ENCODE data around the gene B4GALT2. TPM values are rescaled to one million over a fixed set of nuclear protein-coding genes. Genes with fewer than 3 reads are reported as not detected.

The B4GALT2 gene
- total RNA-seq, 1 donor from 2014 or later: 56.6 TPM

GRCh38 chr1:43991200-43991475, 12.1 kb downstream of the B4GALT2 start:
- Histone ChIP-seq H3K36me3 (ENCODE audit: insufficient read depth, low read length) (no peaks in the 10 kb centered on the region), H3K27ac (ENCODE audit: low read depth, low read length) (peak overlapping the region; percentile 18), H3K4me3 (ENCODE audit: insufficient read depth, low read depth, low read length) (peak overlapping the region; percentile 64), H3K9ac (ENCODE audit: low read length) (peak overlapping the region; percentile 74), H3K4me1 (ENCODE audit: insufficient read depth, low read length) (peaks cover 6% of the 10 kb centered on the region), H3K9me3 (ENCODE audit: insufficient read depth, low read depth, low read length) (no peaks in the 10 kb centered on the region), H3K4me2 (ENCODE audit: low read length) (peak overlapping the region; percentile 98), H4K20me1 (ENCODE audit: insufficient read depth, low read length) (peaks cover 6% of the 10 kb centered on the region), H2AFZ (ENCODE audit: low read depth, low read length) (peak overlapping the region; percentile 92), H3K79me2 (ENCODE audit: insufficient read depth, low read length) (no peaks in the 10 kb centered on the region), H3K27me3 (ENCODE audit: insufficient read depth, low read length) (no peaks in the 10 kb centered on the region)
- peak overlapping the region; percentile 88 for H3K4me3 Mint-ChIP-seq (ENCODE audit: unreplicated experiment)
- no peaks in the 10 kb centered on the region for H3K27me3 Mint-ChIP-seq (ENCODE audit: low read depth, unreplicated experiment)
- peaks cover 5% of the 10 kb centered on the region for H3K36me3 Mint-ChIP-seq (ENCODE audit: low read depth, unreplicated experiment)
- H3K27ac Mint-ChIP-seq (ENCODE audit: unreplicated experiment): peak overlapping the region; percentile 78
- FAIRE-seq (no peak), DNase-seq (ENCODE audit: low read depth) (no peak)
- H3K9me3 Mint-ChIP-seq (ENCODE audit: unreplicated experiment): peaks cover 2% of the 10 kb centered on the region
- peaks cover 15% of the 10 kb centered on the region for H3K4me1 Mint-ChIP-seq (ENCODE audit: low read depth, unreplicated experiment)
- TF ChIP-seq EZH2 (IDR thresholded peaks at IDR 0.05; ENCODE audit: insufficient read depth, low read length): no peak
- no peak for TF ChIP-seq CTCF (IDR thresholded peaks at IDR 0.05; ENCODE audit: insufficient read depth, low read depth, low read length)

GRCh38 chr1:43991476-43992231, 12.6 kb downstream of the B4GALT2 start, which contains the start of gene CCDC24:
CCDC24 (plus strand) TSS chr1:43991599; CDS start chr1:43991879, 280 bp downstream.
- no peaks in the 10 kb centered on the region for H3K79me2 ChIP-seq (ENCODE audit: insufficient read depth, low read length)
- peak within 1 kb of the TSS; percentile 92 for H2AFZ ChIP-seq (ENCODE audit: low read depth, low read length)
- no peak for FAIRE-seq
- peaks cover 6% of the 10 kb centered on the region for H3K4me1 ChIP-seq (ENCODE audit: insufficient read depth, low read length)
- peaks cover 10% of the 10 kb centered on the region for H3K4me1 Mint-ChIP-seq (ENCODE audit: low read depth, unreplicated experiment)
- peaks cover 2% of the 10 kb centered on the region for H3K36me3 Mint-ChIP-seq (ENCODE audit: low read depth, unreplicated experiment)
- H3K4me3 Mint-ChIP-seq (ENCODE audit: unreplicated experiment): peak within 1 kb of the TSS; percentile 88
- H3K4me2 ChIP-seq (ENCODE audit: low read length): peak within 1 kb of the TSS; percentile 98
- H4K20me1 ChIP-seq (ENCODE audit: insufficient read depth, low read length): peaks cover 2% of the 10 kb centered on the region
- H3K36me3 ChIP-seq (ENCODE audit: insufficient read depth, low read length): no peaks in the 10 kb centered on the region
- peaks cover 2% of the 10 kb centered on the region for H3K9me3 Mint-ChIP-seq (ENCODE audit: unreplicated experiment)
- peak within 1 kb of the TSS; percentile 78 for H3K27ac Mint-ChIP-seq (ENCODE audit: unreplicated experiment)
- peak; percentile 52 for DNase-seq (ENCODE audit: low read depth)
- peak within 1 kb of the TSS; percentile 74 for H3K9ac ChIP-seq (ENCODE audit: low read length)
- H3K9me3 ChIP-seq (ENCODE audit: insufficient read depth, low read depth, low read length): no peaks in the 10 kb centered on the region
- H3K27me3 Mint-ChIP-seq (ENCODE audit: low read depth, unreplicated experiment): no peaks in the 10 kb centered on the region
- peak within 1 kb of the TSS; percentile 64 for H3K4me3 ChIP-seq (ENCODE audit: insufficient read depth, low read depth, low read length)
- no peak for TF ChIP-seq CTCF (IDR thresholded peaks at IDR 0.05; ENCODE audit: insufficient read depth, low read depth, low read length)
- TF ChIP-seq EZH2 (IDR thresholded peaks at IDR 0.05; ENCODE audit: insufficient read depth, low read length): no peak
- no peaks in the 10 kb centered on the region for H3K27me3 ChIP-seq (ENCODE audit: insufficient read depth, low read length)
- peak within 1 kb of the TSS; percentile 18 for H3K27ac ChIP-seq (ENCODE audit: low read depth, low read length)
